K562 (cell line): Measurements from ENCODE around the gene IP6K3. TPM values are rescaled to one million over a fixed set of nuclear protein-coding genes. Genes with fewer than 3 reads are reported as not detected.

ENCODE experiments used
- ARID1B ChIP-seq: fragments of 450-650 bp; IDR thresholded peaks from 2 replicates; pipeline ENCODE4 v1.6.1; 2016; ENCODE audit warnings: antibody characterized with exemption, mild to moderate bottlenecking, inconsistent platforms
- ARID2 ChIP-seq: fragments of 450-650 bp; IDR thresholded peaks from 2 replicates; pipeline ENCODE4 v1.6.1; 2017; ENCODE audit warnings: antibody characterized with exemption, mild to moderate bottlenecking
- CBX2 ChIP-seq: fragments of 200-600 bp; sonication (generic); IDR thresholded peaks from one replicate; pipeline ENCODE4 v1.6.1; 2012; ENCODE audit warnings: mild to moderate bottlenecking, low read length, inconsistent platforms; ENCODE audit not compliant: insufficient read depth, poor library complexity, severe bottlenecking
- CREB1 ChIP-seq, 2 experiments: sonication (generic) in 1 of 2; formaldehyde crosslinking in 1 of 2; IDR thresholded peaks; 2 replicates each; pipeline versions ENCODE4 v1.6.1 to v1.8.0; 2012 to 2022; ENCODE audit warnings: inconsistent platforms in 1 of 2, mild to moderate bottlenecking in 1 of 2, missing genetic modification reagents in 1 of 2, moderate library complexity in 1 of 2
- ETV1 ChIP-seq: fragments of 450-650 bp; conservative IDR thresholded peaks from 2 replicates; pipeline ENCODE4 v1.6.1; 2016; ENCODE audit warnings: missing genetic modification characterization, control low read depth, low read depth, missing compliant biosample characterization
- KDM1A ChIP-seq, 2 experiments: fragments of 450-650 bp; IDR thresholded peaks; 2 replicates each; pipeline ENCODE4 v1.6.1; 2016; ENCODE audit warnings: mild to moderate bottlenecking in 2 of 2
- MBD2 ChIP-seq: sonication (generic); IDR thresholded peaks from 2 replicates; pipeline ENCODE4 v1.6.1; 2016; ENCODE audit warnings: low read depth, borderline replicate concordance
- MTA1 ChIP-seq: fragments of 450-650 bp; IDR thresholded peaks from 2 replicates; pipeline ENCODE4 v1.6.1; 2017; ENCODE audit warnings: borderline replicate concordance
- MTA2 ChIP-seq: fragments of 450-650 bp; IDR thresholded peaks from 2 replicates; pipeline ENCODE4 v1.6.1; 2016; ENCODE audit warnings: low read depth
- NELFE ChIP-seq: IDR thresholded peaks from 2 replicates; pipeline ENCODE4 v1.6.1; 2011; ENCODE audit warnings: mild to moderate bottlenecking; ENCODE audit not compliant: insufficient read depth, insufficient read length
- PTRF ChIP-seq: fragments of 450-650 bp; IDR thresholded peaks from 2 replicates; pipeline ENCODE4 v1.6.1; 2016; ENCODE audit warnings: mild to moderate bottlenecking, missing genetic modification characterization, missing compliant biosample characterization
- RB1 ChIP-seq: fragments of 450-650 bp; IDR thresholded peaks from 2 replicates; pipeline ENCODE4 v1.6.1; 2017; ENCODE audit warnings: low read depth, mild to moderate bottlenecking
- RNF2 ChIP-seq: sonication (generic); IDR thresholded peaks from 2 replicates; pipeline ENCODE4 v1.6.1; 2016
- SRSF1 ChIP-seq: fragments of 200-400 bp; formaldehyde crosslinking; IDR thresholded peaks from 2 replicates; pipeline ENCODE4 v1.6.1; 2017; ENCODE audit warnings: mild to moderate bottlenecking, low read depth, low read length, moderate library complexity
- TAF1 ChIP-seq: IDR thresholded peaks from 2 replicates; pipeline ENCODE4 v1.6.1; 2011; ENCODE audit warnings: mild to moderate bottlenecking, low read length, moderate library complexity; ENCODE audit not compliant: insufficient read depth, control insufficient read depth, severe bottlenecking; ENCODE audit errors: extremely low read depth
- U2AF2 ChIP-seq: fragments of 200-400 bp; formaldehyde crosslinking; optimal IDR thresholded peaks from 2 replicates; pipeline ENCODE3; 2017; ENCODE audit warnings: low read depth, mild to moderate bottlenecking, low read length
- YY1 ChIP-seq, 3 experiments: IDR thresholded peaks; 2 replicates each; pipeline ENCODE4 v1.6.1; 2011; ENCODE audit warnings: low read length in 2 of 3, mild to moderate bottlenecking in 2 of 3, moderate library complexity in 2 of 3, borderline replicate concordance in 1 of 3, control low read depth in 1 of 3, low read depth in 1 of 3; ENCODE audit not compliant: insufficient read depth in 3 of 3, insufficient replicate concordance in 2 of 3, control insufficient read depth in 1 of 3, insufficient read length in 1 of 3; ENCODE audit errors: extremely low read depth in 1 of 3
- ZC3H4 ChIP-seq: sonication (generic); formaldehyde crosslinking; IDR thresholded peaks from 2 replicates; pipeline ENCODE4 v1.9.0; 2021; ENCODE audit warnings: missing genetic modification reagents, borderline replicate concordance
- ZMIZ1 ChIP-seq, 2 experiments: fragments of 150-350 bp in 1 of 2; IDR thresholded peaks; 2 replicates each; pipeline ENCODE4 v1.6.1; 2012 to 2016; ENCODE audit warnings: low read depth in 2 of 2, low read length in 2 of 2, mild to moderate bottlenecking in 1 of 2, moderate library complexity in 1 of 2
- ZNF124 ChIP-seq: sonication (generic); formaldehyde crosslinking; IDR thresholded peaks from 2 replicates; pipeline ENCODE4 v1.8.1; 2022; ENCODE audit warnings: missing genetic modification reagents
- ZNF175 ChIP-seq: fragments of 200-800 bp; sonication (Bioruptor generic); IDR thresholded peaks from 2 replicates; pipeline ENCODE4 v1.6.1; 2016; ENCODE audit warnings: low read depth, mild to moderate bottlenecking, missing genetic modification characterization, missing compliant biosample characterization
- ZNF239 ChIP-seq: fragments of 250-450 bp; sonication (Bioruptor Pico); IDR thresholded peaks from 2 replicates; pipeline ENCODE4 v1.4.0; 2020; ENCODE audit warnings: mild to moderate bottlenecking
- ZNF347 ChIP-seq: fragments of 450-650 bp; formaldehyde crosslinking; IDR thresholded peaks from 2 replicates; pipeline ENCODE4 v1.4.0; 2020; ENCODE audit warnings: low read depth, mild to moderate bottlenecking, moderate library complexity
- ZNF507 ChIP-seq: conservative IDR thresholded peaks from 2 replicates; pipeline ENCODE4 v1.6.1; 2017; ENCODE audit warnings: missing genetic modification characterization, missing compliant biosample characterization
- polyA plus RNA-seq, 8 experiments: library from polyadenylated mRNA; depleted of rRNA in 4 of 8; stranded (reverse) in 5 of 8; unstranded in 3 of 8; fragments of >200 nt; fragmentation: Nextera tagmentation in 2 of 8; fragmentation: Illumina TruSeq in 1 of 8; extraction: Ambion mirVana in 2 of 8; extraction: Trizol in 1 of 8; gene quantifications; 2 replicates each; pipeline versions ENCODE4 v1.2.1 to v1.2.3, GENCODE V29; 2011 to 2014; ENCODE audit warnings: inconsistent platforms in 1 of 8, missing spikeins in 1 of 8
- total RNA-seq, 7 experiments: library from RNA; depleted of rRNA in 6 of 7; stranded (reverse); fragments of >200 nt in 6 of 7; fragmentation: Illumina TruSeq in 2 of 7; extraction: Trizol in 2 of 7; gene quantifications; 2 replicates each; pipeline versions ENCODE4 v1.2.1 to v1.2.3, GENCODE V29; 2011 to 2021; ENCODE audit warnings: low replicate concordance in 1 of 7

IP6K3 gene
- total and polyA plus RNA-seq, 9 of the 15 experiments (the other 6 are each of a cell fraction or from before 2014, with no cell fraction given), result not detected

DNA sequence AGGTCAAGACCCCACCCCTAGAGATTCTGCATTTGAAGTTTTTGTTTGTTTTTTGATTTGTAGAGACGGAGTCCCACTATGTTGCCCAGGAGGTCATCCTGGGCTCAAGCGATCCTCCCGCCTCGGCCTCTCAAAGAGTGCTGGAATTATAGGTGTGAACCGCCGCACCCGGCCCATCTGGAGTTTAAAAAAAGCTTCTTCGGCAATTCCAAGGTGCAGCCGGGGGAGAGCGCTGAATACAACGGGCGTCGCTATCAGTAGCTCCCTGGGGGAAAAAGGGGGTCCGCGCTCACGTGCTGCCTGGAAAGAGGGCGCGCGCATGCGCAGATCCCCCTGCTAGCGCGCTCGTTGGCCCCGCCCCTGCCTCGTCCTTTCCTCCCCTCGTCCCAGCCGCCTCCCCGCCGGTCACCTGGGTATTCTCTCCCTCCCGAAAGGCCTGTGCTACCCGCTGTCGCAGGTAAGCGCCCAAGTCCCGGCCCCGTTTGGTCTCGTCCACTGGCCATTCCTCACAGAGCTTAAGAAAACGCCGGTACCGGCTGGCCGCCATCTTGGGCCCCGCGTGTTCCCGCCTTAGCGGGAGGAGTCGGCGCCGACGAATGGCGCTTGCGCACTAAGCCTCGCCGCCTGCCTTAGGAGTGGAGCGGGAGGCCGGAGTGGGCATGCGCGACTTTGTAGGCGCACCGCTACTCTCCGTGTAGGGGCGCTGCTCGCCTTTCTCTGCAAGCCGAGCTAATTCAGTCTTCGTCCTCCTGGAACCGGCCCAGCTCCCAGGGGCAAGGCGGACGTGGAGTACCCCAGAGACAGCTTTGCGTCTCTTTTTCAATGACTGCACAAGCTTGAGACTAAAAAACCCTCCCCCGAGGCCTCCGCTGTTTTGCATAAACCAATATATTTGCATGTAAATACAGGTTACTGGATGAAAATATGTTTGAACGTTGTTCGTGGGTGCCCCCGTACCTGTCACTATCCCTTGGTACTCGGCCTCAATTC, 35.3 kb downstream of the IP6K3 start, which contains the start of gene UQCC2 (continued):
- TF ChIP-seq U2AF2 (no peak), ZC3H4 (CRISPR knock-in tag) (no peak), ZNF507 (tag) (no peak), CREB1 (IDR thresholded peaks at IDR 0.05) (peak; percentile 46; the same call in 1 of the 2 replicates), CREB1 (CRISPR knock-in tag; IDR thresholded peaks at IDR 0.05) (peak; percentile 66; the same call in 1 of the 2 replicates), SRSF1 (0 out of 2 replicates have a peak, but pooled peaks have one; percentile 44), KDM1A (IDR thresholded peaks at IDR 0.05) (no peak), ARID1B (no peak; the same call in 1 of the 2 replicates), ZNF347 (CRISPR knock-in tag) (no peak), CBX2 (no peak), ZNF175 (CRISPR knock-in tag) (0 out of 2 replicates have a peak, but pooled peaks have one; percentile 49), MBD2 (peak; percentile 89; the same call in 1 of the 2 replicates), RB1 (peak; percentile 99), MTA1 (no peak), ZMIZ1 (IDR thresholded peaks at IDR 0.05; ENCODE audit: low read depth in 2 of 2, low read length in 2 of 2) (no peak; a peak in 1 of 4 replicates), ETV1 (no peak), RNF2 (peak; percentile 44; the same call in 1 of the 2 replicates), PTRF (no peak; the same call in 1 of the 2 replicates), ARID2 (peak; percentile 71; the same call in 1 of the 2 replicates), YY1 (IDR thresholded peaks at IDR 0.05; ENCODE audit: borderline replicate concordance in 1 of 3, control insufficient read depth in 1 of 3, extremely low read depth in 1 of 3, insufficient read depth in 3 of 3, insufficient read length in 1 of 3, insufficient replicate concordance in 2 of 3, low read depth in 1 of 3, low read length in 2 of 3) (peak; percentile 97 to 99 (median 99)), ZNF124 (no peak), NELFE (no peak), TAF1 (peak; percentile 98), MTA2 (no peak), ZNF239 (CRISPR knock-in tag) (0 out of 2 replicates have a peak, but pooled peaks have one; percentile 4)
